ENCODE data around the gene SARDH.

- TF ChIP-seq POLR2A (IDR thresholded peaks at IDR 0.05; ENCODE audit: low read depth, low read length), result no peak
- no peak for TF ChIP-seq TAF1 (IDR thresholded peaks at IDR 0.05; ENCODE audit: borderline replicate concordance, low read depth, low read length)
- no peak for TF ChIP-seq POLR2AphosphoS5 (IDR thresholded peaks at IDR 0.05; ENCODE audit: low read depth, low read length)
These were observed 3.4 kb downstream of the SARDH start for GRCh38 chr9:133734590-133735414.
